Aorta (tissue), 5 donors: ENCODE data around the gene NCOR1. TPM values are rescaled to one million over a fixed set of nuclear protein-coding genes. Genes with fewer than 3 reads are reported as not detected.
"Not testable (repeated sequence)": the region's sequence is repeated elsewhere in the genome, so short reads cannot be mapped to it uniquely, and the experiment has no call there.

Experiments
- ATAC-seq: fragments of 200-7000 bp; cut with Tn5 transposase; one replicate; pipeline ENCODE4 v1.9.1; 2022; ENCODE audit warnings: moderate library complexity; ENCODE audit not compliant: low FRiP score
- DNase-seq, 2 donors: peaks; one replicate each; pipeline ENCODE4 v3.0.0-alpha.2; 2020
- H3K27ac ChIP-seq, 2 donors: one replicate each; pipeline ENCODE4 v1.5.1; 2013; ENCODE audit warnings: low read length in 2 of 2, mild to moderate bottlenecking in 2 of 2, moderate library complexity in 2 of 2, control low read depth in 1 of 2, inconsistent platforms in 1 of 2, low read depth in 1 of 2
- H3K27me3 ChIP-seq, 2 donors: one replicate each; pipeline ENCODE4 v1.6.1; 2013; ENCODE audit warnings: control low read depth in 1 of 2, low read length in 1 of 2, mild to moderate bottlenecking in 1 of 2, moderate library complexity in 1 of 2; ENCODE audit not compliant: insufficient read depth in 2 of 2, control insufficient read depth in 1 of 2
- H3K36me3 ChIP-seq, 2 donors: one replicate each; pipeline ENCODE4 v1.6.1; 2013; ENCODE audit warnings: control low read depth in 1 of 2, low read length in 1 of 2, mild to moderate bottlenecking in 1 of 2; ENCODE audit not compliant: insufficient read depth in 2 of 2, control insufficient read depth in 1 of 2
- H3K4me1 ChIP-seq, 2 donors: one replicate each; pipeline ENCODE4 v1.6.1; 2013; ENCODE audit warnings: low read length in 2 of 2, control low read depth in 1 of 2, mild to moderate bottlenecking in 1 of 2, moderate library complexity in 1 of 2; ENCODE audit not compliant: insufficient read depth in 2 of 2, control insufficient read depth in 1 of 2
- H3K4me3 ChIP-seq, 2 donors: one replicate each; pipeline ENCODE4 v1.5.1; 2013; ENCODE audit warnings: low read length in 2 of 2, control low read depth in 1 of 2, mild to moderate bottlenecking in 1 of 2
- H3K9me3 ChIP-seq: one replicate; pipeline ENCODE4 v1.6.1; 2013; ENCODE audit warnings: mild to moderate bottlenecking, low read length; ENCODE audit not compliant: control insufficient read depth
- WGBS, 2 donors: extraction: QIAGEN DNeasy Blood & Tissue Kit; methylation state at CpG; one replicate each; pipeline ENCODE4 v1.1.7; 2013; 5-methylcytosine and 5-hydroxymethylcytosine counted together
- intact Hi-C, 2 donors: fragments of 100-400 bp; cut with DNase I; formaldehyde crosslinking; loops; one replicate each; pipeline versions ENCODE4 v1.14.2 to v1.15.0; 2022
- polyA plus RNA-seq, 2 donors: library from polyadenylated mRNA; stranded (reverse); fragments of 200-250 nt; gene quantifications; one replicate each; pipeline ENCODE4 v1.2.3, GENCODE V29; 2013
- total RNA-seq, 2 donors: library from RNA; stranded (reverse); fragmentation: NEBNext Ultra II Directional; extraction: Animal tissue kit (Norgen Biotek cat#: 25700); gene quantifications; one replicate each; pipeline ENCODE4 v1.2.1, GENCODE V29; 2021
- donor health status: healthy with polysubstance abuse.
- donor health status: Bipolar disorder and iron deficiency.
- donor health status: DM: no; HTN: no; CAD: no.
- donor health status: DM: no; HTN: no; CAD: no.
- donor health status: DM: yes; HTN: yes; CAD: no.

The NCOR1 gene
- total and polyA plus RNA-seq, 4 donors: 134 to 323 (median 146) TPM

DNA sequence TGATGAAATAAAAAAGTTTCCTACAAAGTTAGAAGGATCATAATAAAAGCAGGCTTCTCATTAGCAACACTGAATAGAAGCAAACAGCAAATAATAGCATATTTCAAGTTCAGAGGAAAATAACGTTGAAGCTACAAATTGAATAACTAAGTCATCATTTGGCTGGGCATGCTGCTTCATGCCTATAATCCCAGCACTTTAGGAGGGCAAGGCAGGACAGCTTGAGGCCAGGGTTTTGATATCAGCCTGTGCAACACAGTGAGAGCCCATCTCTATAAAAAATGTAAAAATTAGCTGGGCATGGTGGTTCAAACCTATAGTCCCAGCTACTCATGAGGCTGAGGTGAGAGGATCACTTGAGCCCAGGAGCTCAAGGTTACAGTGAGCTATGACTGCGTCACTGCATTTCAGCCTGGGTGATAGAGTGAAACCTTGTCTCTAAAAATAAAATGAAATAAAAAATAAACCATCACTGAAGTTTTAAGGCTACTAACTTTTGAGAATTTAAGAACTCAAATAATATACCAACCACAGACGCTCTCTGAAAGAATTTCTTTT lies 25.5 kb downstream of the NCOR1 start:
- H3K4me1 ChIP-seq: no peaks in the 10 kb centered on the region
- DNase-seq (no peak), ATAC-seq (no peak)
- no peak overlapping the region for H3K27ac ChIP-seq
- peaks cover 0 to 4% of the 10 kb centered on the region in 2 donors for H3K36me3 ChIP-seq
- no peak overlapping the region for H3K4me3 ChIP-seq
- no peaks in the 10 kb centered on the region for H3K9me3 ChIP-seq
- no peaks in the 10 kb centered on the region for H3K27me3 ChIP-seq
- intact Hi-C loops: no loop called here
- WGBS, 2 donors: 66 to 70% methylated on average over 3 of the region's 3 CpGs

GRCh38 chr17:16187642-16188041 lies 27.7 kb downstream of the NCOR1 start:
- WGBS, 2 donors: 86 to 88% methylated on average over 5 of the region's 5 CpGs
- Histone ChIP-seq H3K4me1 (no peaks in the 10 kb centered on the region), H3K36me3 (peaks cover 0 to 4% of the 10 kb centered on the region in 2 donors), H3K27ac (no peak overlapping the region), H3K9me3 (no peaks in the 10 kb centered on the region), H3K27me3 (no peaks in the 10 kb centered on the region), H3K4me3 (no peak overlapping the region)
- intact Hi-C loops: no loop called here
- ATAC-seq (no peak), DNase-seq (no peak)

- ATAC-seq (no peak), DNase-seq (no peak)
- peaks cover 0 to 1% of the 10 kb centered on the region in 2 donors for H3K36me3 ChIP-seq
- H3K9me3 ChIP-seq: no peaks in the 10 kb centered on the region
- H3K27ac ChIP-seq: no peak overlapping the region
- intact Hi-C loops: no loop called here
- 96% methylated on average over 1 of the region's 1 CpG for WGBS, 2 donors
- no peaks in the 10 kb centered on the region for H3K4me1 ChIP-seq
- no peaks in the 10 kb centered on the region for H3K27me3 ChIP-seq
- H3K4me3 ChIP-seq: no peak overlapping the region
These were observed 33.8 kb downstream of the NCOR1 start for GRCh38 chr17:16181581-16181980.

- DNase-seq: no peak
- H3K4me3 ChIP-seq: no peak overlapping the region
- no peaks in the 10 kb centered on the region for H3K4me1 ChIP-seq
- no peak overlapping the region for H3K27ac ChIP-seq
- H3K36me3 ChIP-seq: no peaks in the 10 kb centered on the region
- intact Hi-C loops: no loop called here
- no peak for ATAC-seq
- WGBS, 2 donors: 91 to 95% methylated on average over 5 of the region's 5 CpGs
- H3K9me3 ChIP-seq: no peaks in the 10 kb centered on the region
- H3K27me3 ChIP-seq: no peaks in the 10 kb centered on the region
These were observed 36.5 kb downstream of the NCOR1 start for GRCh38 chr17:16178836-16179235.

DNA sequence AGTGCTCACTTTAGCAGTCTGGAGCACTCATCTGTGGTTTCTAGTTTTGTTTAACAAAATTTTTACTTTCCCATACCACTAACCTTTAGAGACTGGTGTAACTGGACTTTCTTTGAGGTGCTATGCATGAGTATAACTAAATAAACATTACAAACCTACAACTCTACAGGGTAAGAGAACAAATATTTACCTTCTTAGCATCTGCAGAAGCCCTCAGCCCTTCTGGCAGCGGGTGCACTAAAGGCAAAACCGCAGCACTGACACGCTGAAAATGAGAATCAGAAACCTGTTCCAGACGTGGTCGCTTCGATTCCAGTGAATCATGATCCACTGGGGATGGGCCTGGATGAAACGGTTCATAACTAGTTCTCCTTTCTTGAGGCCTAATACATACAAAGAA lies 43.7 kb downstream of the NCOR1 start:
- H3K9me3 ChIP-seq: no peaks in the 10 kb centered on the region
- no peaks in the 10 kb centered on the region for H3K27me3 ChIP-seq
- intact Hi-C loops: no loop called here
- H3K4me1 ChIP-seq: no peaks in the 10 kb centered on the region
- no peak overlapping the region for H3K4me3 ChIP-seq
- no peak overlapping the region for H3K27ac ChIP-seq
- ATAC-seq (no peak), DNase-seq (no peak)
- 56 to 63% methylated on average over 7 of the region's 7 CpGs for WGBS, 2 donors
- H3K36me3 ChIP-seq: no peaks in the 10 kb centered on the region

- H3K36me3 ChIP-seq, ATAC-seq, H3K27me3 ChIP-seq, H3K27ac ChIP-seq, H3K4me1 ChIP-seq, H3K4me3 ChIP-seq, intact Hi-C loops, DNase-seq, H3K9me3 ChIP-seq: not testable (repeated sequence)
- WGBS, 2 donors: 96 to 98% methylated on average over 4 of the region's 4 CpGs
These were observed 48.6 kb downstream of the NCOR1 start for GRCh38 chr17:16166766-16167165.

GRCh38 chr17:16158714-16159113 lies 56.6 kb downstream of the NCOR1 start:
- H3K36me3 ChIP-seq: peaks cover 0 to 2% of the 10 kb centered on the region in 2 donors
- no peaks in the 10 kb centered on the region for H3K9me3 ChIP-seq
- H3K4me3 ChIP-seq: no peak overlapping the region
- H3K4me1 ChIP-seq: no peaks in the 10 kb centered on the region
- H3K27me3 ChIP-seq: no peaks in the 10 kb centered on the region
- WGBS, 2 donors: 86 to 91% methylated on average over 3 of the region's 3 CpGs
- ATAC-seq (no peak), DNase-seq (no peak)
- no peak overlapping the region for H3K27ac ChIP-seq
- intact Hi-C loops: no loop called here

- WGBS, 2 donors: 4% methylated on average over 2 of the region's 2 CpGs
- intact Hi-C loops: no loop called here
- DNase-seq (no peak), ATAC-seq (no peak)
- no peak overlapping the region for H3K4me3 ChIP-seq
- no peaks in the 10 kb centered on the region for H3K9me3 ChIP-seq
- H3K27me3 ChIP-seq: no peaks in the 10 kb centered on the region
- no peaks in the 10 kb centered on the region for H3K4me1 ChIP-seq
- peaks cover 0 to 4% of the 10 kb centered on the region in 2 donors for H3K36me3 ChIP-seq
- H3K27ac ChIP-seq: no peak overlapping the region
These were observed 59.8 kb downstream of the NCOR1 start for GRCh38 chr17:16155536-16155935.

DNA sequence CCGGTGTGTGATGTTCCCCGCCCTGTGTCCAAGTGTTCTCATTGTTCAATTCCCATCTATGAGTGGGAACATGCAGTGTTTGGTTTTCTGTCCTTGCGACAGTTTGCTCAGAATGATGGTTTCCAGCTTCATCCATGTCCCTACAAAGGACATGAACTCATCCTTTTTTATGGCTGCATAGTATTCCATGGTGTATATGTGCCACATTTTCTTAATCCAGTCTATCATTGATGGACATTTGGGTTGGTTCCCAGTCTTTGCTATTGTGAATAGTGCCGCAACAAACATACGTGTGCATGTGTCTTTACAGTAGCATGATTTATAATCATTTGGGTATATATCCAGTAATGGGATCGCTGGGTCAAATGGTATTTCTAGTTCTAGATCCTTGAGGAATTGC lies 63.0 kb downstream of the NCOR1 start:
- H3K4me3 ChIP-seq, intact Hi-C loops, ATAC-seq, H3K27me3 ChIP-seq, H3K36me3 ChIP-seq, H3K4me1 ChIP-seq, H3K9me3 ChIP-seq, H3K27ac ChIP-seq, DNase-seq: not testable (repeated sequence)
- WGBS, 2 donors: 81 to 88% methylated on average over 6 of the region's 6 CpGs
